NCI-H510A (cell line): ENCODE results near the gene UPP1.
"Not testable (repeated sequence)": the region's sequence is repeated elsewhere in the genome, so short reads cannot be mapped to it uniquely, and the experiment has no call there.

Source experiments
- DNase-seq: peaks from one replicate; lab custom pipeline; 2025; lab: John Stamatoyannopoulos, UW

The UPP1 gene

DNA sequence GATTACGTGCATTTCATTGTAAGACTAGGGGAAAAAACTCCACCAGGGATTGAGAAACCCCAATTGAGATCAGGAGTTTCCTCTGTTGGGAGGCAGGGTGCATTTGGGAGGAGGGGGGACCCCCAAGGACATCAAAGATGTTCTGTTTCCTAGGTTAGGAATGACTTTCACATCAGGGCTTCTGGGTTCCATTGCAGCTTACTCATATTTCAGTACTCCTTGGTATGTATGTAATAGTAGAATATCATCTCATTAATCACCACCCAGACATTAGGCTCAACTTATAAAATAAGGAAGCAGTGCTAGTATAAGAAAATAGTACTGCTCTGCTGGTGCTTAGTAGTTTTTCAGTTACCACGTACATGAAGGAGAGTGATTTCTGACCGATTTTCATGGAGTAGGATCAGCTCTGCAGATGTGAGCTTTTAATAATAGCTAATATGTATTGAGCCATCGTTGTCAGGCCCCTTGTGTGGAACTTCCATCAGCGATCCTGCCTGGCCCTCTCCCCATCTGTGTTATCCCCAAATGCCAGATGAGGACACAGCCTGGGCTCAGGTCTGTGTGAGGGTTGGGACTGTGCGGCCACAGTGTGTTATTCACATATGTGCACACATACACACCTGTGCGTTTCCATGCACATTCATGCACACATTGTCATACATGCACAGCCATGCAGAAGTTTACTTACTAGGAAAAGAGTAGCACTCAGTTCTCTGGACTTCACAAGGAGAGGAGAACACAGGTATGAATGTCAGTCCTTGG, 23.5 kb downstream of the UPP1 start:
- DNase-seq, result no peak

DNA sequence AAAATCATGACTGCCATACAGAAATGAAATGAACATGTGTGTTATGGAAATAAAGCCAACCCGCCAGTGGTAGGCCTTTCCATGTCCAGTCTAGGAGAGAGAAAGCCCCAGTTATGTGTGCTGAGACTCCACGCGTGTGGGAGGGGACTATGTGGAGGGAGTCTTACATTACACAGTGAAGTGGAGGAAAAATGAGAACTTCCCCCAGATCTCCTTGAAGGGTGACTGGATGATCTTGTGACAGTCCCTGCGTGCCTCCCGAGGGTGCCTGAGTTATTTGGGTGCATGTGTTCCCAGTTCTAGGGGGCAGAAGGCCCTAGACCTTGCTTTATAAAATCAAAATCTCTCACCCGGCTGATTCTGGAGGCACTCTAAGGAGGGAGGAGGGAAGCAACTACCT, 24.2 kb downstream of the UPP1 start:
- DNase-seq, result no peak

DNA sequence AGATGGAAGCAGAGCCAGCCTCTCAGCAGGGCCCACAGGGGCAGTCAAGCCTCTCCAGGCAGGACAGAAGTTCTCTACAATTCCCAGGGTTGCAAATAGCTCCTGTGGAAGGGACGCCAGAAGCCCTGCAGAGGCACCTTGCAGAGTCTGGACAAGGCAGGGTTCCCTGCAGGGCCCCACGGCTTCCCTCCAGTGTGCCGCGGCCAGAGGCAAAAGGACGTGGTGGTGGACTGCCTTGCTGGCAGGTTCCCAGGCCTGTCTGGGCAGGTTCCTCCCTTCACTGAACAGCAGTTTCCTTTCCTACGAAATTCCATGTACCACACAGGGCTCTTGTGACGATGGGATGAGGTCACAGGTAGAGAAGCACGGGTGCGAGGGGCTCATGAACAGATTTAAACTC, 25.1 kb downstream of the UPP1 start:
- no peak for DNase-seq

DNA sequence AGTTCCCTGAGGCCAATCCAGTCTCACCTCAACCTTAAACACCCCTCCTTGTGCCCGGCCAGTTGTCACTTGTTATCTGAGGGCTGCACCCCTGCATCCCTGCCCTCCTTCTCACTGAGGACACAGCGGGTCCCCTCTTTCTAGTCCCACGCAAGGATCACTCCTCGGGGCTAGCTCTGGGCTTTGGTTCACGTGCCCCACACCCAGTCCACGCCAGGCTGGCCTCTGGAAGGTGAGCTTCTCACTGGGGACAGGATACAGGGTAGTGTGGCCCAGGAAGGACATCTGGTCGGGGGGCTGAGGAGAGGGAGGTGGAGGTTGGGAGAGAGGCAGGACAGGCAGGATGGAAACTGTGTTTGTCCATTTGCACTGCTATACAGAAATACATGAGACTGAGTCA, 25.5 kb downstream of the UPP1 start:
- DNase-seq, result no peak

DNA sequence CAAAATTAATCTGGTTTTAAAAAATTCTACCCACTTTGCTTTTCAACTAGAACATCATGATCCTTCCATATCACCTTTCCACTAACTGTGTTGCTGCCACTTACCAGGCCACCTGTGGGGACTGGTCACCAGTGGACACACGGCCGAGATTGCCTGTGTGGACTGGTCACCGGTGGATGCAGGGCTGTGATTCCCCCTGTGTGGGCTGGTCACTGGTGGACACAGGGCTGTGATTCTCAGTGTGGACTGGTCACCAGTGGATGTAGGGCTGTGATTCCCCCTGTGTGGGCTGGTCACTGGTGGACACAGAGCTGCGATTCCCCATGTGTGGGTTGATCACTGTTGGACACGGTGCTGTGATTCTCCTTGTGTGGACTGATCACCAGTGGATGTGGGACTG, 27.0 kb downstream of the UPP1 start:
- DNase-seq, result no peak

DNA sequence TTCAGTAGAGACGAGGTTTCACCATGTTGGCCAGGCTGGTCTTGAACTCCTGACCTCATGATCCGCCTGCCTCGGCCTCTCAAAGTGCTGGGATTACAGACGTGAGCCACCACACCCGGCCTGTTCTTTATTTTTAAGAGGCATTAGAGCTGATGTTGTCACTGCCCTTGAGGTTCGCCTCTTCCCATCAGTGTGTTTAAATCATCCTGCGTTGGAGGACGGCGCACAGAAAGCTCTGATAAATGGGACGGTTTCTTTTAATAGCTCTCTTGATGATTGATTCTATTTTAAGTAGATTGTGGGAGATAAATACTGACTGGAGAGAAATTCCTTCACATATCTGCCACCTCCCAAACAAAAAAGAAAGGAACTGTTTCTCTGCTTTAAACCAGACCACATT, 29.0 kb downstream of the UPP1 start:
- DNase-seq, result no peak

DNA sequence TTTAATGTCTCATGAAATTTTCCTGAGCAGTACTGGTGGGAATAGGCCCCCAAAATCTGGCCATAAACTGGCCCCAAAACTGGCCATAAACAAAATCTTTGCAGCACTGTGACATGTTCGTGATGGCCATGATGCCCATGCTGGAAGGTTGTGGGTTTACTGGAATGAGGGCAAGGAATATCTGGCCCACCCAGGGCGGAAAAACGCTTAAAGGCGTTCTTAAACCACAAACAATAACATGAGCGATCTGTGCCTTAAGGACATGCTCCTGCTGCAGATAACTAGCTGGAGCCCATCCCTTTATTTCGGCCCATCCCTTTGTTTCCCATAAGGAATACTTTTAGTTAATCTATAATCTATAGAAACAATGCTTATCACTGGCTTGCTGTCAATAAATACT, 31.5 kb downstream of the UPP1 start:
- DNase-seq, result not testable (repeated sequence)

DNA sequence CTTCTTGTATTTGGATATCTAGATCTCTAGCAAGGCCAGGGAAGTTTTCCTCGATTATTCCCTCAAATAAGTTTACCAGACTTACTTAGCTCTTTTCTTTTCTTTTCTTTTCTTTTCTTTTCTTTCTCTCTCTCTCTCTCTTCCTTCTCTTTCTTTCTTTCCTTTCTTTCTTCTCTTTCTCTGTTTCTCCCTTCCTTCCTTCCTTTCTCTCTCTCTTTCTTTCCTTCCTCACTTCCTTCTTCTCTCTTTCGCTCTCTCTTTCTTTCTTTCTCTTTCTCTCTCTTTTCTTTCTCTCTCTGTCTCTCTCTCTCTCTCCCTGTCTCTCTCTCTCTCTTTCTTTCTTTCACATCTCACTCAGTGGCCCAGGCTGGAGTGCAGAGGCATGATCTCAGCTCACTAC, 37.0 kb downstream of the UPP1 start:
- DNase-seq, result no peak

DNA sequence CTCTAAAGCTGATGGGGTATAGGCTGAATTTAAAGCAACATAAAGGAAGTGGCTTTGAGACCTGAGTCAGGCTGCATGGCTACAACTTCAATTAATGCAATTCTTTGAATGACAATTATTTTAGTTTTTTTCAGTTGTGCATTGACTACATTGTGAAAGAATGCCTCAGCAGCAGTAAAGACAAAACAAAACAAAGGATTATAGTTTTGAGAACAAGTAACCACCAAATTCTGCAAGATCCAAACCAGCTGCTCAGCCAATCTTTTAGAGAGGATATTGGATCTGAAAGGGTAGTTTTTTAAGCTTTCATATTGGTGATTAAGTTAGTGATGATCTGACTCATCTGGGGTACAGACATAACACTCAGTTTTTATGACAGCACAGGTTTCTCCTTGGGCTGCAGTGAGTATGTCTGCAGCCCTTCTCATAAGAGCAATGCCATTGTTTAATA, 41.6 kb downstream of the UPP1 start:
- DNase-seq, result no peak

DNA sequence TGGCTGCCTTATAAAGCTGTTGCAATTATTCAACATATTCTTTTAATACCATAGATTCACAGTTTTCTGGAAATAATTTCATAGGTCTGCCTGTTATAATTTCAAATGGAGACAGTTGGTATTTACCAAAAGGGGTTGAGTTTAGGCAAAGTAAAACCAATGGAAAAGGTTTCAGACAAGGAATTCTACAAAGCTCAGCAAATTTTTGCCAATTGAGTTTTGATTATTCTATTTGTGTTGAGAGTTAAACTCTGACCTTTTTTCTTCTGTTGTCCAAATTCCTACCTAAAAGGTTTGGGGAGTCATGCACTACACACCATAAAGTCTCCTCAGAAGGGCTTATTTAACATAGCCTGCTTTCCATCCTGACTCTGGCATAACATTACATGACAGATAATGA, 43.7 kb downstream of the UPP1 start:
- no peak for DNase-seq

DNA sequence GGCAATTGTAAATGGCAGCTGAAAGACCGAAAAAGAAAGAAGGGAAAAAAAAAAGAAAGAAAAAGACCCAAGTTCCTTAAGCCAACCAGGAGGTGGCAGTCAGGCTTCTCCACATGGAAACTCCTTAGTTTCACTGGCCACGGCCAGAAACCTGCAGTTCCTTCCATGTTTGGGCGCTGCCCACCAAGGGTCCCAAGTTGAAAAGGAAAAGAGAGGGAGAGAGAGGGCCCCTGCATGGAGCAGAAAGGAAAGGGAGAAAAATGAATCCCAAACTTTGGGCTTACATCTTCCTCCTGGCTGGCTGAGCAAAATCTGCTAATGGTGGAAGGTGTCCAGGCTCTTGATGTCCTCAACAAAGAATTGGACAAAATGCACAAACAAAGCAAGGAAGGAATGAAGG, 50.4 kb downstream of the UPP1 start:
- no peak for DNase-seq

DNA sequence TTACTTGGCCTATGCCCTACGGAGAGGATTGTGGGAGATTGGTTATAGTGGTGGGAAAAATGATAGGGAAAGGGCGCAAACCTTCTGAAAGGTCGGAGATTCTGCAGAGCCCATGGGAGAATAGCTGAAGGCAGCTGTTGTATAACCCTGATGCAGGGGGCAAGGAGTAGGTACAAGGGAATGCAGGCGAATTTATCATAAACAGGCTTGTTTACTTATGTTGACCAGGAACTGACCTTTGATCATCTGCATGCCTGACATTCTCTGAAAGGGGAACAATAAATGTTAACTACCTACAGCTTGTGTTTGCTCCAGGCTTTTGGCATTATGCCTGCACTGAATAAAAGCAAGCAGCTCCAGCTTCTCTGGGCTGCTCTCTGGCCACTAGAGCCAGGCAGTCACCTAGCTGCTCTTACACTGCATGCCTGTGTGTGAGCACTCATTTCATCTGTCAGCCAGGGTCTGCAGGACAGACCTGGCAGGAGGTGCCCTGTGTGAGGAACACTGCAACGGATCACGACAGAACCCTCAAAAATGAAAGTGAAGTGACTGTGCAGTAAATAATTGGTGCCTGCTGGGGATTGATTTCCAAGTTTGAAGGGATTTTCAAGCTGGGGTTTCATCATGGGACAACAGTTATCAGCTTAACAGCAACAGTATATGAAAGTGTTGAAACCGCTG, 51.1 kb downstream of the UPP1 start:
- no peak for DNase-seq

DNA sequence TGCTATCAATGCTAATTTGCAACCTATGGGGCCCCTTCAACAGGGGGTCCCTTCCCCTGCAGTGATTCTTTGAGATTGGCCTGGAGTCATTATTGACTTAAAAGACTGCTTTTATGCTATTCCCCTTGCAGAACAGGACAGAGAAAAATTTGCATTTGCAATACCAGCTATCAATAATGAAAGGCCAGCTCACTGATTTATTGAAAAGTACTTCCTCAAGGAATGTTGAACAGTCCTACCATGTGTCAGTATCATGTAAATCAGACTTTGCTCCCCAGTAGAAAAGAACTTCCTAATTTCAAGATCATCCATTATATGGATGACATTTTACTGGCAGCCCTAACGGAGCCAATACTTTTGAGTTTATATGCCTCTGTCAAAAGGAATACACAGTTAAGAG, 52.5 kb downstream of the UPP1 start:
- DNase-seq, result no peak

DNA sequence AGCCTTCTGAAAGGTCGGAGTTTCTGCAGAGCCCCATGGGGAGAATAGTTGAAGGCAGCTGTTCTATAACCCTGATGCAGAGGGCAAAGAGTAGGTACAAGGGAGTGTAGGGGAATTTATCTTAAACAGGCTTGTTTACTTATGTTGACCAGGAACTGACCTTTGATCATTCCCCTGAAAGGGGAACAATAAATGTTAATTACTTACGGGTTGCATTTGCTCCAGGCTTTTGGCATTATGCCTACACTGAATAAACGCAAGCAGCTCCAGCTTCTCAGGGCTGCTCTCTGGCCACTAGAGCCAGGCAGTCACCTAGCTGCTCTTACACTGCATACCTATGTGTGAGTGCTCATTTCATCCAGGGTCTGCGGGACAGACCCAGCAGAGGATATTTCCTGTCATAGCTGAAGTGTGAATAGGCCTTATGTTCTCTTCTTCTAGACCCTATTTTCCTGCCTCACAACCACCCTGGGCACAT, 55.3 kb downstream of the UPP1 start:
- DNase-seq, result no peak

DNA sequence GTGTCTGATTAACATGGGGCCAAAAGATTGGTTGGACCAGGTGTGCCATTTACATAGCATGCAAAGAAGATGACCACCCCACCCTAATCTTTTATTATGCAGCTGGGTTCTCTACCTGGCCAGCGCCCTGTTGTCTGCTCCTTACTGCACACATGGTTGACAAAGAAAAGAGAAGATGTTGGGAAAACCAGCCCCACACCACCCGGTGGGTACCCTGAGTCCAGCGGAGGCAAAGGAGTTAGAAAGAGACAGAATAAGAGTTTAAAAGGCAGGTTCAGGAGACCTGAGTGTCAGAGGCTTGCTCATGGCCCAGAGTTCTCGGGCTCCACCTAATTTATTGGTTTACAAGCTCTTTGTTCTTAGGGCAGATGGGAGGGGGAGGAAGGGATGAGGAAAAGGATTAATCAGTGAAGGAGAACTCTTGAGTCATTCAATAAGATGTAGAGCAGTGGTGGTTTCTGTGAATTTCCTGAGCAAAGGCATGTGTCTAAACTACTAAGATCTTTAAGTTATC, 58.1 kb downstream of the UPP1 start:
- DNase-seq, result no peak

DNA sequence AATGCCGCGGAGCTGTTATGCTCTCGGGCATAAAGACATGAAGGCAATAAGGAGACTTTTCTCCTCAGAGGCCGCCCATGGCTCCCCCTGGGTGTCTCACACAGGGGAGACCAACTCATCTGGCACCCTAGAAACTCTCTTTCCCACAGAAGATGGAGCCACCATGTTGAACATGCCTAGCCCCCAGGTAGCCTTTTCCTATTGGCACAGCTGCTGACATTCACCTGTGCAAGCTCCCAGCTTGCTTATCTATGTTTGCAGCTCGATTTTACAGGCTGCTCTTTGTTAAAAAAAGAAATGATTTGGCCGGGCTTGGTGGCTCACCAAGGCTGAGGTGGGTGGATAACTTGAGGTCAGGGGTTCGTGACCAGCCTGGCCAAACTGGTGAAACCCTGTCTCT, 58.6 kb downstream of the UPP1 start:
- not testable (repeated sequence) for DNase-seq

DNA sequence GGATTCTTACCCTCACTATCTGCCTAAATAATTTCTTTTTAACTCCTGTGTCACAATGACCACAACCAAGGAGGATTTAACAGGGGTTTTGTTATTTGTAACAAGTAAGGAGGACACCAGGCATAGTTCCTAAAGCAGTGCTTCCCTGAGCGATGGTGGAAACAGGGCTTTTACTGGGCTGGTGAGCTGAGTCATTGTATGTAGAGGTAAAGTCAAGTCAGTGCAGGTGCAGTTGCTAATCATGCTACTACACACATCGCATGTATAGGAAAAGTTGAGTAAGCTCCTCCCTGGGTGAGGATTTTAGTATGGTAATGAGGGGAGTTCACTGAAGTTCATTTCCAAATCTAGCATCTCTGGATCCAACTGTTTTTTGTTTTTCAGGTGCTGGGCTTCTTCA, 59.2 kb downstream of the UPP1 start:
- DNase-seq, result no peak

DNA sequence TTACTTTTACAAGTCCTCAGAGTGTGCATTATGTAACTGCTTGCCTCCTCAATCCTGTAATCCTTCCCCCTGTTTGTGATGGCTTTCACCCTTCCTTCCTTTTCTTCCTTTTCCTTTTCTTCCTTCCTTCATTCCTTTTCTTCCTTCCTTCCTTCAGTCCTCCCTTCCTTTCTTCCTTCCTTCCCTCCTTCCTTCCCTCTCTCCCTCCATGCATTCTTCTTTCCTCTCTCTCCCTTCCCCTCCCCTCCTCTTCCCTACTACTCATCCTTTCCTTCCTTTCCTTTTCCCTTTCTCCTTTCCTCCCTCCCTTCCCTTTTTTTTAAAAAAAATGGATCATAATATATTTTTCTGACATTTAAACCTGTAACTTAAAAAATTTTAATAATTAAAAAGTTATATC, 60.0 kb downstream of the UPP1 start:
- no peak for DNase-seq

DNA sequence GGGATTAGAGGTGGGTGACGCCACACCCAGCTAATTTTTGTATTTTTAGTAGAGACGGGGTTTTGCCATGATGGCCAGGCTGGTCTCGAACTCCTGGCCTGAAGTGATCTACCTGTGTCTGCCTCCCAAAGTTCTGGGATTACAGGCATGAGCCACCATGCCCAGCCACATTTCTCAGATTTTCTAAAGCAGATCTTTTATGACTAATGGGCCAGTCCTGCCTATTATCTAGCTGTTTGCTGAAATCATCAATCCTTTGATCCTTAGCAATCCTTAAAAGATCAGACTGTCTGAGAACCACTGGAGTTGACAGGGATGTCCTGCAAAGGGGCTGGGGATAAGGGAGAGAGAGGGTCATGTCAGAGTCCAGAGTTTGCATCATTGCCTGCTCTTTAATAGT, 61.0 kb downstream of the UPP1 start:
- DNase-seq, result no peak

DNA sequence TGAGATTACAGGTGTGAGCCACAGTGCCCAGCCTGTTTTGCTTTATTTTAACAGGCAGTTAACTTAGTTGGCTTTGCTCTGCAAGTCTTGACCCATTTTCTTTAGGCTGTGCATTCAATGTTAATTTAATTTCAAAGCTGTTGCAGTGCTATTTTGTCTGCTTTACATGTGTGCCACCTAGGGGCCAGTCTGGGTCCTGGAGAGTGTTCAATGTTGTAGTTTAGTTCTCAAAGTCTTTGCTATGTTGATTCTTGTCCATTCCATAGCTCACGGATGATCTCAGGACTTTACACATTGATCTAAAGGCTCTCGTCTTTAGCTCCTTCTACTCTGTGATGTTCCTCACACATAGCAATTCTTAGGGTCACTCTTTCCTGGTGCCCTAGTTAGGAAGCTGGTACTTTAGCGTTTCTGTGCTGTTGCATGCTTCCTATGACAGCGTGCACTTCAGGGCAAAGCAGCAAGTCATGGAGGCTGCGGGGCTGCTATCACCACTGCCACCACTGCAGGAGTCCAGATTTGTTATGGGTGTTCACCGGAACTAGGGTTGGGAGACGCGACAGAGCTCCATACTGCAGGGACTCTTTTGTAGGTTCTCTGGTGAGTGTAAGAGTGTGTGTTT, 65.8 kb downstream of the UPP1 start:
- DNase-seq, result no peak
